Kidney (tissue), 14 donors: Measurements from ENCODE around the gene FIBCD1. TPM values are rescaled to one million over a fixed set of nuclear protein-coding genes. Genes with fewer than 3 reads are reported as not detected.

Source experiments
- DNase-seq, 5 donors: peaks; one replicate each; pipeline ENCODE4 v3.0.0-alpha.2; 2013 to 2020
- FAIRE-seq: peaks from 2 replicates; lab custom pipeline; 2012; peaks lifted over from hg19 to GRCh38; lab: Jason Lieb, UNC
- H3K27ac ChIP-seq, 2 donors: one replicate each; pipeline ENCODE4 v1.7.0; 2013; ENCODE audit warnings: low read depth in 2 of 2, low read length in 2 of 2, inconsistent platforms in 1 of 2
- H3K27me3 ChIP-seq: one replicate; pipeline ENCODE4 v1.7.1; 2013; ENCODE audit warnings: low read length, inconsistent platforms; ENCODE audit not compliant: control insufficient read depth, insufficient read depth
- H3K36me3 ChIP-seq, 3 donors: one replicate each; pipeline versions ENCODE4 v1.7.0 to v1.7.1; 2013; ENCODE audit warnings: low read length in 3 of 3, control low read depth in 1 of 3, inconsistent platforms in 1 of 3; ENCODE audit not compliant: insufficient read depth in 3 of 3, control insufficient read depth in 2 of 3
- H3K4me1 ChIP-seq, 3 donors: one replicate each; pipeline versions ENCODE4 v1.7.0 to v1.7.1; 2013; ENCODE audit warnings: low read length in 3 of 3, inconsistent platforms in 1 of 3, low read depth in 1 of 3; ENCODE audit not compliant: control insufficient read depth in 2 of 3, insufficient read depth in 2 of 3
- H3K4me3 ChIP-seq, 3 donors: one replicate each; pipeline versions ENCODE4 v1.7.0 to v1.8.1; 2013; ENCODE audit warnings: low read length in 3 of 3, control low read depth in 1 of 3, inconsistent platforms in 1 of 3
- H3K9ac ChIP-seq, 3 donors: one replicate each; pipeline versions ENCODE4 v1.7.0 to v1.7.1; 2013; ENCODE audit warnings: low read length in 3 of 3, control low read depth in 1 of 3, inconsistent platforms in 1 of 3
- H3K9me3 ChIP-seq, 3 donors: one replicate each; pipeline versions ENCODE4 v1.7.0 to v1.7.1; 2013; ENCODE audit warnings: low read length in 3 of 3, control low read depth in 1 of 3, inconsistent platforms in 1 of 3; ENCODE audit not compliant: control insufficient read depth in 2 of 3, insufficient read depth in 1 of 3
- intact Hi-C: fragments of 100-400 bp; cut with DNase I; formaldehyde crosslinking; loops from one replicate; pipeline ENCODE4 v1.11.1; 2022
- polyA plus RNA-seq: library from polyadenylated mRNA; stranded (reverse); fragments of 350-450 nt; fragmentation: Illumina TruSeq; extraction: RNeasy Lipid Tissue Mini Kit (QIAGEN cat#74804); gene quantifications from one replicate; pipeline ENCODE4 v1.2.3, GENCODE V29; 2014; ENCODE audit warnings: low read depth, low replicate concordance; ENCODE audit not compliant: insufficient read depth
- total RNA-seq: library from RNA; stranded (reverse); fragmentation: NEBNext Ultra II Directional; extraction: Animal tissue kit (Norgen Biotek cat#: 25700); gene quantifications from one replicate; pipeline ENCODE4 v1.2.1, GENCODE V29; 2021
- TF ChIP-seq, protein P1 (sequence below): IDR thresholded peaks from 3 replicates; pipeline ENCODE4 v1.5.1; 2012; ENCODE audit warnings: mild to moderate bottlenecking, moderate library complexity, borderline replicate concordance; ENCODE audit not compliant: insufficient read depth; ENCODE audit errors: extremely low read depth
- donor health status: control.
- donor health status: control.
- donor health status: control.
- donor health status: control.
- donor health status: control.
- donor health status: DM: yes; HTN: yes; CAD: no.
- donor health status: Normal renal cell carcinoma (clear cell type).

Gene FIBCD1
- total and polyA plus RNA-seq, 2 donors from 2014 or later = 0.25 TPM; not detected in 1

DNA sequence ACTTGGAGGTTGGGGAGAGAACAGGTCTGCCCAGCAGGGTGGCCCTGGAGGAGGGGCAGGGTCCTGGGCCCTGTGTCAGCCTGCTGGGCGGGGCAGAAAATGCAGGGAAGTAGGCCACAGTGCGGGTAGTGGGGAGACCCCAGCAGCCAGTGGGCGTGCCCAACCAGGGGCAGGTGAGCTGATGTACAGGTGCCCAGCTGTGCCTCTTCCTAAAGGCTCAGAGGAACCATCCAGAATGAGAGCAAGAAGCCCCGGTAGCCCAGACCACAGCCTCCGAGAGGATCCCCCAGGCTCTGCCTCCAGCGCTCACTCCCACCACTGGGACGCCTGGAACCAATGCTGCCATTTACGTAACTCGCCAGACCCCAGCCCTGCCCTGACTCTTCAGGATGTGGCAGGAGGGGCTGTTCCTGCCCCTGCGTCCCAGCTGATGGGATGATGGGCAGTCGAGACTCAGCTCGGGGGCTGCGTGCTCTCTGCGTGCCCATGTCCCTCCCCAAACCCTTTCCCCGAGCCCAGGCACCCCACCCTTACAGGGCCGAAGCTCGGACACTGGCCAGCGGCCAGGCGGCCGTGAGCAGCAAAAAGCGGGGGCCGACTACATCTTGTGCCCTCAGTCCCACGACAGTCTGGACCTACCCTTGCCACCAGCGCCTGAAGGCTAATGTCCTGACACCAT, 24.5 kb downstream of the FIBCD1 start:
- intact Hi-C loops = no loop called here
- Histone ChIP-seq H3K9me3 (no peaks in the 10 kb centered on the region), H3K27me3 (no peaks in the 10 kb centered on the region), H3K27ac (no peak overlapping the region), H3K4me1 (no peaks in the 10 kb centered on the region), H3K9ac (no peak overlapping the region), H3K4me3 (no peak overlapping the region), H3K36me3 (no peaks in the 10 kb centered on the region)
- TF ChIP-seq, protein P1, sequence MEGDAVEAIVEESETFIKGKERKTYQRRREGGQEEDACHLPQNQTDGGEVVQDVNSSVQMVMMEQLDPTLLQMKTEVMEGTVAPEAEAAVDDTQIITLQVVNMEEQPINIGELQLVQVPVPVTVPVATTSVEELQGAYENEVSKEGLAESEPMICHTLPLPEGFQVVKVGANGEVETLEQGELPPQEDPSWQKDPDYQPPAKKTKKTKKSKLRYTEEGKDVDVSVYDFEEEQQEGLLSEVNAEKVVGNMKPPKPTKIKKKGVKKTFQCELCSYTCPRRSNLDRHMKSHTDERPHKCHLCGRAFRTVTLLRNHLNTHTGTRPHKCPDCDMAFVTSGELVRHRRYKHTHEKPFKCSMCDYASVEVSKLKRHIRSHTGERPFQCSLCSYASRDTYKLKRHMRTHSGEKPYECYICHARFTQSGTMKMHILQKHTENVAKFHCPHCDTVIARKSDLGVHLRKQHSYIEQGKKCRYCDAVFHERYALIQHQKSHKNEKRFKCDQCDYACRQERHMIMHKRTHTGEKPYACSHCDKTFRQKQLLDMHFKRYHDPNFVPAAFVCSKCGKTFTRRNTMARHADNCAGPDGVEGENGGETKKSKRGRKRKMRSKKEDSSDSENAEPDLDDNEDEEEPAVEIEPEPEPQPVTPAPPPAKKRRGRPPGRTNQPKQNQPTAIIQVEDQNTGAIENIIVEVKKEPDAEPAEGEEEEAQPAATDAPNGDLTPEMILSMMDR = no peak
- DNase-seq = no peak
- FAIRE-seq = no peak

DNA sequence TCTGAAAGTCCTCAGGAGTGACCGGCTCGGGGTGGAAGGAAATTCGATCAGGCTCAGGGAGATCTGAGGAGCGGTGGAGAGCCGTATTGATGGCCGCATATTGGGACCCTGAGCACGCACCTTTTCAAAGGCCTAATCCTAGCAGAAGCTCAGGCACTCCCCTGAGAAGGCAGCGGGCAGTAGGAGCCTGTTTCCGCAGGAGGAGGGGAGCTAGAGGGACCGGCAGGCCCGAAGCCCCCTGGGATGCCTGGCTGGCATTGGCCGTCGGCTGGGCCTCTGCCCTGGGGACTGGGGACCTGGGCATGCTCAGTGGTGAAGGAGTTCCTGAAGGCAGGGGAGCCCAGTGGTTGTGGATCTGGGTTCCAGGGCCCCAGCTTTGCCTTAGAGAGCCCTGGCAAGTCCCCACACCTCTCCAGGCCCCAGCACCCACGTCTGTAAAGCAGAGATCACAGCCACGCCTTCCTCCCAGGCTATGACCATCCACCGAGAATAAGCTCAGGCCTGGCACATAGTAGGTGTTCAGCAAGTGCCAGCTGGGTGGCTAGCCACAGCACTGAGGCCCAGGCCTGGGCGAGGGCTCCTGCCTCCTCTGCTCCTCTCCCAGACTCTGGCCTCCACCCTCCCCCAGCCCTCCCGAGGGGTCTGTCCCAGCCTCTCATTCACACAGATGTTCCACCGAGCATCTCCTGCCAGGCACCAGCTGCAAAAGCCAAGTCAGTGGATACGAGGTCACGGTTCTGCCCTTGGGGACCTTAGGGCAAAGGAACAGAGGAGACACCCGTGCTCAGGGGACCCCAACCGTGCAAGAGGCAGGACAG, 25.2 kb downstream of the FIBCD1 start:
- FAIRE-seq (no peak), DNase-seq (no peak)
- H3K27me3 ChIP-seq = no peaks in the 10 kb centered on the region
- TF ChIP-seq, protein P1 = no peak
- intact Hi-C loops = no loop called here
- H3K27ac ChIP-seq = no peak overlapping the region
- no peak overlapping the region for H3K9ac ChIP-seq
- H3K4me3 ChIP-seq = no peak overlapping the region
- H3K4me1 ChIP-seq = no peaks in the 10 kb centered on the region
- no peaks in the 10 kb centered on the region for H3K9me3 ChIP-seq
- H3K36me3 ChIP-seq = no peaks in the 10 kb centered on the region

DNA sequence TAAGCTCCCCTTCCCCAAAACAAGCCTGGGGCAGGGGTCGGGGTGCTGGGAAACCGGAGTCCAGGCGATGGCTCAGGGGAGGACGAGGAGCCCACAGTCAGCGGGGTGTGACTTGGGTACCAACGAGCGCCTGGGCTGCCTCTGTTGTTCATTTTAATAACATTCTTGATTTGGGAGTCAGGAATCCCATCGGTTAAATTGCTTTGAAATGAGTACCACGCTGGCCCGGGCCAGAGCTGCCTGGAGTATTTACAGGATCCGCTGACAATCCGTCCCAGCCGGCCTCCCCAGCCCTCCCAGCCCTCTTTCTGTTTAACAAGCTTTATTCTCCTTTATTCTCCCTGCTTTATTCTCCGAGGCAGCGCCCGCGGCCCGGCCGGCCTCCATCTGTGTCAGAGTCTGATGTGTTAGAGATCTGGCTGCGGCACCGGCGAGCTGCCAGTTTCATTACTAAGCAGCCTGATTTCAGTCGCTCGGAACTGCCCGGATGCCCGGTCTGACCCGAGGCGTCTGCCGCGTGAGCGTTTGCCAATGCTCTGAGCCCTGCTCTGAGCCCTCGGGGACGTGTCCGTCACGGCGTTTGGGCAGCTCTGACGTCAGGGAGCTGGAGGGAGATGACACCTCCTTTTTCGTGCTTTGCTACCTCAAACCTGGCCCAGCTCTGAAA, 26.0 kb downstream of the FIBCD1 start:
- DNase-seq = peak; percentile 78 to 88 (median 85)
- TF ChIP-seq, protein P1 = no peak
- Histone ChIP-seq H3K4me1 (no peaks in the 10 kb centered on the region), H3K27me3 (no peaks in the 10 kb centered on the region), H3K4me3 (no peak overlapping the region), H3K9me3 (no peaks in the 10 kb centered on the region), H3K27ac (no peak overlapping the region), H3K36me3 (no peaks in the 10 kb centered on the region), H3K9ac (no peak overlapping the region)
- intact Hi-C loops = no loop called here
- FAIRE-seq = no peak
